GM10248 (cell line): Measurements from ENCODE around the gene RPL10L.

Source experiments
- CTCF ChIA-PET: fragments of 300-600 bp; sonication (Branson Sonifier 250); formaldehyde crosslinking; extraction: SDS; loops from one replicate; lab custom pipeline; 2021; ENCODE audit warnings: antibody characterized with exemption; lab: Yijun Ruan, JAX
- POLR2A ChIA-PET: fragments of 350-650 bp; sonication (Branson Sonifier 250); formaldehyde crosslinking; extraction: SDS; loops from one replicate; lab custom pipeline; 2020; ENCODE audit warnings: antibody characterized with exemption; lab: Yijun Ruan, JAX
- DNase-seq: peaks from one replicate; pipeline ENCODE4 v3.0.0; 2012; ENCODE audit errors: extremely low spot score
- CTCF ChIP-seq: IDR thresholded peaks from 2 replicates; pipeline ENCODE4 v1.5.1; 2012; ENCODE audit warnings: mild to moderate bottlenecking, low read depth; ENCODE audit errors: extremely low read depth, missing control alignments, control extremely low read depth

RPL10L gene

DNA sequence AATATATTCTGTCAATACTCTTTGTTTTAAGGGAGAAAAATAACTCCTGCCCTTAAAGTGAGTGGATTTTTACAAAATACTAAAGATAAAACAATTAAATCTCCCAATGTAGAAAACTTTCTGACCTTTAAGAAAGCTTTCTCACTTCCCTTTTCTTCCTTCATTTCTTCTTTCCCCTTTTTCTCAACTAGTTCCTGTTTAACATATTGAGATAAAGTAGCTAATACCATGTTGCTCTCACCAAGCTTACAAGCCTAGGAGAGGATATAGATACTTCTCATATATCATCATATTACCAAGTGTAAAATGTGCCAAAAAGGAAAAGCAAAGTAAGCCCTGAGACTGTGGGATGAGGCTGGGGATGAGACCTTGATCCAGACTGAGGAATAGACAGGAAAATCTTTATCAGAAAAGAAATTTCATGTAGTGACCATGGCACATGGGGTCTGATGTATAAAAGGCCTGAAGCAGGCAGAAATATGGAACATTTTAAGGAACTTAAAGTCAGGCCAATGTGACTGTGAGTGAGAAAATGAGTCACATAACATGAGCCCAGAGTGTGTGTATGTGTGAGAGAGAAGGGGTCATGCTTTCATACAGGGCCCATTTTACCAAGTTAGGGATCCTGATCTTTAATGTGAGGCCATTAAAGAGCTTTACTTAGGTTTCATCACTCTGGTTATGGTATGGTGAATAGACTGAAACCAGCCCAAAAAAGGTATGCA is 1.6 kb upstream of the RPL10L start:
- no peak for TF ChIP-seq CTCF
- POLR2A ChIA-PET: no interaction called here
- CTCF ChIA-PET: interaction anchor here (1.3 kb wide), 1 partner anchor 8 kb away, joined by 6 read pairs; no protein-coding TSS in a partner anchor
- no peak for DNase-seq

DNA sequence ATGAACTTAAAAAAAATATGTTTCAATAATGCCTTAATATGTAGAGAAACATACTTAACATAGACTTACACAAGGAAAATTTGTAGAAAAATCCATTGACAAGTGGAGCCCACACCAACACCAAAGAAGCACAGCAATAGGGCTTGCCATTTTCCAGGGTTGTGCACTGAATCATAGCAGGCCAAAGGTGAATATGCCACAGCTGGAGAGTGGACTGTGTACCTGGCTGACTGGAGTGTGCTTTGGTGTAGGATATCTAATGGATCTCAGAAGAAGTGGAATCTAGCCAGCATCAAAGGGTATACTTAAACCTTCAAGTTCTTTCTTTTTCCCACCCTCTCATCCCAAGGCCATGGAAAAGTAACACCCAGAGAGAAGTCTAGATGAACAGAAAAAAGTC is 4.8 kb downstream of the RPL10L start:
- DNase-seq: no peak
- TF ChIP-seq CTCF: no peak
- CTCF ChIA-PET: no interaction called here
- POLR2A ChIA-PET: no interaction called here

GRCh38 chr14:46626876-46627275 is 24.7 kb downstream of the RPL10L start:
- ChIA-PET POLR2A (no interaction called here), CTCF (no interaction called here)
- no peak for TF ChIP-seq CTCF
- no peak for DNase-seq
